GM10266 (cell line): ENCODE results near the gene RSPO1.

ENCODE experiments used
- DNase-seq: peaks from one replicate; pipeline ENCODE4 v3.0.0; 2012; ENCODE audit errors: extremely low spot score
- TF ChIP-seq, protein P1 (sequence below): IDR thresholded peaks from 2 replicates; pipeline ENCODE4 v1.5.1; 2012; ENCODE audit warnings: mild to moderate bottlenecking, low read depth; ENCODE audit not compliant: control insufficient read depth, insufficient read depth; ENCODE audit errors: missing control alignments

The RSPO1 gene

DNA sequence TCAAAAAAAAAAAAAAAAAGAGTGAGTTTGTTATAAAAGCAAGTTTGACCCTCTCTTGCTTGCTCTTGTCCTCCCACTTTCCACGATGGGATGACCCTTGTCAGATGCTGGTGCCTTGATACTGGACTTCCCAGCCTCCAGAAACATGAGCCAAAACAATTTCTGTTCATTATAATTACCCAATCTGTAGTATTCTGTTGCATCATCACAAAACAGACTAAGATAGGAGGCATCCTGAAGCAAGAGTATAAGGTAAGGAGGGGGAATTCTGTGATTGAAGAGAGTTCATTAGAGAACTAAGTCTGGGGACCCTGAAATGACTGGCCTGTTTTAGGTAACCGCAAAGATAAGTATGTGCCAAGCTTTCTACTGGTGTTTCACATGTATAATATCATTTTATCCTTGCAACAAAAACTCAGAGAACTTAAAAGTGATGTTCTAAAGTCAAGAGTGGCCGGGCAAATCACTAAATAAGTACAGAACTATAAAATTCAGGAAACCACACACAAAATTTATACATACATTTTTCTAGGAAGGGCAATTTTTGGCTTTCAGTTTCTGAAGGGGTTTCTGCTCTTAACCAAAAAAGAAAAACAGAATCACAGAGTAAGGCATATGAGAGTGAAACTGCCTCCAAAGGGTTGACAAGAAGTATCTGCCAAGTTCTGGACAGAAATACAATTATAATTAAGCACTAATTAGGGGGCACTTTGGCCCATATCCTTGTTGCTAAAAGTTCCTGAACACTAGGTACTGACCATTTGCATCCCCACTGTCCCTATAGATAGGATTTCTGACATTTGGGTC is 64.0 kb downstream of the RSPO1 start:
- no peak for DNase-seq
- TF ChIP-seq, protein P1, sequence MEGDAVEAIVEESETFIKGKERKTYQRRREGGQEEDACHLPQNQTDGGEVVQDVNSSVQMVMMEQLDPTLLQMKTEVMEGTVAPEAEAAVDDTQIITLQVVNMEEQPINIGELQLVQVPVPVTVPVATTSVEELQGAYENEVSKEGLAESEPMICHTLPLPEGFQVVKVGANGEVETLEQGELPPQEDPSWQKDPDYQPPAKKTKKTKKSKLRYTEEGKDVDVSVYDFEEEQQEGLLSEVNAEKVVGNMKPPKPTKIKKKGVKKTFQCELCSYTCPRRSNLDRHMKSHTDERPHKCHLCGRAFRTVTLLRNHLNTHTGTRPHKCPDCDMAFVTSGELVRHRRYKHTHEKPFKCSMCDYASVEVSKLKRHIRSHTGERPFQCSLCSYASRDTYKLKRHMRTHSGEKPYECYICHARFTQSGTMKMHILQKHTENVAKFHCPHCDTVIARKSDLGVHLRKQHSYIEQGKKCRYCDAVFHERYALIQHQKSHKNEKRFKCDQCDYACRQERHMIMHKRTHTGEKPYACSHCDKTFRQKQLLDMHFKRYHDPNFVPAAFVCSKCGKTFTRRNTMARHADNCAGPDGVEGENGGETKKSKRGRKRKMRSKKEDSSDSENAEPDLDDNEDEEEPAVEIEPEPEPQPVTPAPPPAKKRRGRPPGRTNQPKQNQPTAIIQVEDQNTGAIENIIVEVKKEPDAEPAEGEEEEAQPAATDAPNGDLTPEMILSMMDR, result no peak

DNA sequence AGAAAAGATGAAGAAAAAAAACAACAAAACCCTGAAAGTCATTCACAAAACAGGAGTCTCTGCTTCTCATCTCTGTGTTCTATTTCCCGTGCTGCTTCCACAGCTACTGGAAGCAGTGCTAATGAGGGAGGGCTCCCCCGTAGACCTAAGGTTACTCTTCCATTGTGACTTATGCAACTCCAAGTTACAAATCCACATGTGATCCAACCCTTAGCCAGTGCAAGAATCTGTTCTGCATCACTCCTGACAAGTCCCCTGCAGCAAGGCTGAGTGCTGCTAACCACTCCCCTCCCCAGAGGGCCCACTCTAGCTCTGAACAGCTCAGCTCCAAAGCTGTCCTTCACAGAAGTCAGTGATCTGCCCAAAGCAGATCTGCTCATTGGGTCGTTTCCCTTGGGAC is 67.7 kb downstream of the RSPO1 start:
- DNase-seq, result no peak
- TF ChIP-seq, protein P1, result no peak

DNA sequence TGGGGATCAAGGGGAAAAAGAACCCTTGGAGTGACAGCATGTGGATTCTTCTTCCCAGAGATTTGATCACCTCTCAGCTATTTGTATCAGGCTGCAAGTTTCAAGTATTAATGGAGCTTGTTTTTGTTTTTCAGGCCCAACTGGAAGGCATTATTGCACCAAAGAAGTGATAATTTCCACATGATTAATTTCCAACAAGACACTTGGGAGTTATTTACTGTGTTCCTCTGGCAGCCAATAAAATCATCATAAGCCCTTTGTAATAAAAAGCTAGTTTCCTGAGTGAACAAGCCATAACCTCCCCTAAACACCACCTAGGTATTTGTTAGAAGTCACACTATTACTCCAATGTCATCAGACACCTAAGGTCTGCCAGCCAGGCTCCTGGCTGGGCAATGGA is 69.8 kb downstream of the RSPO1 start:
- TF ChIP-seq, protein P1, result no peak

DNA sequence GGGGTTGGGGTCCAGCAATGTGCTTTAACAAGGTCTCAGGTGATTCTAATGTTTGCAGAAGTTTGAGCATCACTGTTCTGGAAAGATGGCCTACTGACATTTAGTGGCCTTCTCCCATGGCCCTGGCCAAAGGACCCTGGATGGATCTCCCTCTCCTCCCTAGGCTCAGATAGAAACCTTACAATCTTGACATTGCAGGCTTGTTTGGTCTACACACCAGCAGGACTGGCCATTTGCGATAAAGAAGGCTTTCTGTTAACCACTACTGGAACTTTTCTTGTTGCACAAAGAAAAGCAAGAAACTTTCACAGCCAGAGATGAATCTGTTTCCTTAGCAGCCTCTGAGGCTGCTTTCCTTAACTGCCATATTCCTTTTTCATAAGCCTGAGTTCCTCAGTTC is 71.7 kb downstream of the RSPO1 start:
- no peak for DNase-seq
- TF ChIP-seq, protein P1, result no peak

More for the DNA sequence above, 69.8 kb downstream of the RSPO1 start:
- DNase-seq, result no peak
